Non-pigmented ciliary epithelial cell (primary cell): ENCODE measurements around the gene NBPF20.
"Not testable (repeated sequence)": the region's sequence is repeated elsewhere in the genome, so short reads cannot be mapped to it uniquely, and the experiment has no call there.

Experiments
- DNase-seq: peaks from one replicate; pipeline ENCODE4 v3.0.0-alpha.2; 2010; ENCODE audit warnings: low read depth

NBPF20 gene, protein sequence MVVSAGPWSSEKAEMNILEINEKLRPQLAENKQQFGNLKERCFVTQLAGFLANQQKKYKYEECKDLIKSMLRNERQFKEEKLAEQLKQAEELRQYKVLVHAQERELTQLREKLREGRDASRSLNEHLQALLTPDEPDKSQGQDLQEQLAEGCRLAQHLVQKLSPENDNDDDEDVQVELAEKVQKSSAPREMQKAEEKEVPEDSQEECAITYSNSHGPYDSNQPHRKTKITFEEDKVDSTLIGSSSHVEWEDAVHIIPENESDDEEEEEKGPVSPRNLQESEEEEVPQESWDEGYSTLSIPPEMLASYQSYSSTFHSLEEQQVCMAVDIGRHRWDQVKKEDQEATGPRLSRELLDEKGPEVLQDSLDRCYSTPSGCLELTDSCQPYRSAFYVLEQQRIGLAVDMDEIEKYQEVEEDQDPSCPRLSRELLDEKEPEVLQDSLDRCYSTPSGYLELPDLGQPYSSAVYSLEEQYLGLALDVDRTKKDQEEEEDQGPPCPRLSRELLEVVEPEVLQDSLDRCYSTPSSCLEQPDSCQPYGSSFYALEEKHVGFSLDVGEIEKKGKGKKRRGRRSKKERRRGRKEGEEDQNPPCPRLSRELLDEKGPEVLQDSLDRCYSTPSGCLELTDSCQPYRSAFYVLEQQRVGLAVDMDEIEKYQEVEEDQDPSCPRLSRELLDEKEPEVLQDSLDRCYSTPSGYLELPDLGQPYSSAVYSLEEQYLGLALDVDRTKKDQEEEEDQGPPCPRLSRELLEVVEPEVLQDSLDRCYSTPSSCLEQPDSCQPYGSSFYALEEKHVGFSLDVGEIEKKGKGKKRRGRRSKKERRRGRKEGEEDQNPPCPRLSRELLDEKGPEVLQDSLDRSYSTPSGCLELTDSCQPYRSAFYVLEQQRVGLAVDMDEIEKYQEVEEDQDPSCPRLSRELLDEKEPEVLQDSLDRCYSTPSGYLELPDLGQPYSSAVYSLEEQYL (N-terminal part only)

DNA sequence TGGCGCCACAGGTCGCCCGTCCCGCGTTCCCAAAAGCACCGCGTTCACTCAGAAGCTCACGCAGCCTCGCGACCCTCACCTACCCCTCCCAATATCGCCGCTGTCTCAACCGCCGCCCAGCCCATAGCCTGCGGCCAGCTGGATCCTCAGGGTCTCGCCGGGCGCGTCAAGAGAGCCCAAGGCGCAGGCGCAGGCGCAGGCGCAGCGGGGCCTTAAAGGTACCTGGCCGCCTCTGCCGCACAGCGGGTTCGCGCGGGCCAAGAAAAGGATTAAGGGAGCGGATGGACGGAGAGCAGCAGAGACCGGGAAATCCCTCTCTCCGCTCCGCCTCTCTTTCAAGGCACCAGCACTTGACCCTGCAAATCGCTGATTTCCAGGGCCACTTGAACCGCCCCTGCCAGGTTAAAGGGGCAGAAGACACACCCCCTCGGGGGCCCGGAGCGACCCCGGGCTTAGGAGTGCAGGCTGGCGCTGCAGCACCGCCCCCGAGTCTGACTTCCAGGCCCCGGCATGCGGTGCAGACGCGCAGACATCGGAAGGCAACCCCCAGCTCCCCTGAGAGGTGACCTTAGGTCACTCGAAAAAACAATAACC lies at the start of gene NBPF20:
TSS of gene NBPF20 (minus strand) at position 168 of the 594 bp plus-strand sequence. CDS start 20,331 bp downstream, outside the sequence.
- no peak for DNase-seq

DNA sequence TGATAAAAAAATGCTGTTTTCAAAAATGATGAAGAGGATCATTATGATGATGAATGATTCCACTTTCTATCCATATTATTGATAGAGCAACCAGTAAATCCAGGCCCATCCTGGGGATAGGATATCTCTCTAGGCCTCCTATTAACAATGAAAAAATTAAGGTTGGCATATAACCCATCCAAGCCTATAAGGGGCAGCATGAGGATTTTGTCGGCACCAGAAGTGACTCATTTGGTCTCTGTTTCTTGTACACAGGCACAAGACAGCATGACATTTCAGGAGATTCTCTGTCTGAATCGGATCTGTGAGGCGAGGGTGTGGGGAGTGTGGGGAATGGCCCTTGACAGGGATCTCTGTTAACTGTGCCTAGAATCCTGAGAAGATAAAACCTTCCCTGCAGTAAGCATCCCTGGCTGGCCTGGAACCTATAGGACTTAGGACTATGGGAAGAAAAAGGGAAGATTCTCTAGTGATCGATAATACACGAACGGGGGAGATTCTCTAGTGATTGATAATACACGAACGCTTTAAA lies 49.5 kb upstream of the NBPF20 start:
- DNase-seq, result not testable (repeated sequence)

DNA sequence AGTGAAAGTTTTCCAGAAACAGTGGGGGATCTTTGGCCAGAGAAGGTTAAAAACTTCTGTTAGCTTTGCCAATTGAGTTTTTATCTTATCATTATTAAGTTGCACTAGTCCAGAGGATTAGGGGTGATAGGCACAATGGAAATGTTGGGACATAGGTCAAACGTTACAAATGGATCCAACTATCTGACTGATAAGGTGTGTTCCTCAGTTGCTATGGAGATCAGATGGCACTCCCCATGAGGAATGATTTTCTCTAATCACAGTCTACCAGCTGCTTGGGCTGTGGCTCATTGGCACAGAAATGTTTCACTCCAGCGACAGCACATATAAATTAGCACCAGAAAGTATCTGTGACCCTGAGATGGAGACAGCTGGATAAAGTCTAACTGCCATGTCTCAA lies 47.3 kb upstream of the NBPF20 start:
- DNase-seq, result not testable (repeated sequence)

DNA sequence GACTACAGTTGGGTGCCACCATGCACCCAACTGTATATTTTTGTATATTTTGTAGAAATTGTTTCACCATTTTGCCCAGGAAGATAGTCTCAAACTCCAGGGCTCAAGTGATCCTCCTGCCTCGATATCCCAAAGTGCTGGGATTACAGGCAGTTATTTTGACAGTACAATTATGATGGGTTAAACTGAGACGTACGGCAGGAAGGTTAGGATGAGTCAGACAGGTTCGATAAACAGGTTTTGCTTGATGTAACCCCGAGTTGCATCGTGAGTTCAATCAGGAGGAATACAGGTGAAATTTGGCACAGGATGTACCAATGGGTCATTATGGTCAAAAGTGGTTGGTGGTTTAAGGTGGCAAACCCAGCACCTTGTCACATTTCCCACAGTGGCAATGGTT lies 46.0 kb upstream of the NBPF20 start:
- not testable (repeated sequence) for DNase-seq

DNA sequence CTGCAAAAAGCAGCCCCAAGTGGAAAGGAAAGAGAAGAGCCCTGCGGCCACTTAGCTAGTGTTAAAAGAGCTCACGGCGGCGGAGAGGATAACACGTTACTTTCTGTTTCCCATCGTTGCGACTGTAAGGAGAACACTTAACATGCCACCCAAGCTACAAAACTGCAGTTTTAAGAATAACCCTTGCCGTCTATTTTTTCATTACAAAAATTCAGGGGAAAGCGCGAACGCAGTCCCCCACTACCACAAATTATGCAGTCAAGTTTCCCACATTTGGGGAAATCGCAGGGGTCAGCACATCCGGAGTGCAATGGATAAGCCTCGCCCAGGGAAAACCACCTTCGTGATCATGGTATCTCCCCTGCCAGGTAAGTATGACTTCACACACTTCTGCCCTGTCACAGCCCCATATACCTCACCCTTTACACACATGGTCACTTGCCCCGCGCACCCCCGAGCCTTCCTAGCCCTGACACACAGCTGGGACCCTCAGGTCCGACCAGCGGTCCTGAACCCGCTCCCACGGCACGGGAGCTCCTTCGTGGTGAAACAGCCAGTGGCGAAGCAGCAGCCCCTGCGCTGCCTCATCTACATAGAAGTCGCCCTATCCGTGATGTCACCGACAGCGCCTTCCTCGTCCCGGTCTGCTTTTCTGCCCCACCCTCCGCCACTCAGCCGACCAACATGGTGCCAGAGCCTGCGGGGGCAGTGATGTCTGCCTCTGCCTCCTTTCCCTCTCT lies 40.2 kb upstream of the NBPF20 start:
- DNase-seq, result peak; percentile 84

DNA sequence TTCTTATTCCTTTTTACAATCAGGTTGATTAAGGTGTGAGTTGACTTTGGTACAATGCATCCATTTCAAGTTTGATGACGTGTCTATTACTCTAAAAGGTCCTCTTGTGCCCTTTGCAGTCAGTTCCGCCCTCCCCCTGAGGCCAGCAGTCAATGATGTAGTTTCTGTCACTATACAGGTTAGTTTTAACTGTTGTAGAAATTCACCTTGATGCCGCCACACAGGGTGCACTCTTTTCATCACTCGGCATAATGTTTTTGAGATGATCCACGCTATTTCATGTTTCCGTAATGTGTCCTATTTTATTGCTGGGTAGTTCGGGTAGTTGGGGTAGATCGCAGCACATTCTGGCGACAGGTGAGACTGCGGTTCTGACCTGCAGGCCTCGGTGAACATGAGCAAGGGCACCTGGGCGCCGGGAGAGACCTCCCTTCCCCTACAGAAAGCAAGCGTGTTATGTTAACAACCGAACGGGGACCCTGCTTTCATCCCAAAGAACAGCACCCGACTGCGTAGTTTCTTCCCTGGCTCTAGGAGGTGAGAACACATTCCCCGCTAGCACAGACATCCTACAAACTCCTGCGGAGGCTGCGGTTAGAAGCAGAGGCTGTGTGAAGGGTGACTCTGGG lies 39.4 kb upstream of the NBPF20 start:
- DNase-seq, result not testable (repeated sequence)

DNA sequence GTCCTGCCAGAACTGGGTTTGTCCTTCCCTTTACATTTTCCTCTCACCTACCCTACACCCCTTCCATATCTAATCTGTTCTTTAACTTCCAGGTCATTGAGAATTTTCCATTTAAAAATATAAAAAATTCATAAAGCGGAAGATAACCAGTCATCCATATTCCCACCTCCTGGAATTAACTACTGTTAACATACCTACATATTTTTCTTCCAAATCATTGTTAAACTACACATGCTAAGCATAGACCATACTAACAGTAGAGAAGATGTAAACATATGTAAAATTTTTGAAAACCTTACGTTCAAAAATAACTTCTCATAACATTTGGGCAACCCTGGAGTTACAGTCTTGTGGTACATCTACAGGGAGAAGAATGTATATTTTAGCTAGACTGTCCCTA lies 38.6 kb upstream of the NBPF20 start:
- not testable (repeated sequence) for DNase-seq

DNA sequence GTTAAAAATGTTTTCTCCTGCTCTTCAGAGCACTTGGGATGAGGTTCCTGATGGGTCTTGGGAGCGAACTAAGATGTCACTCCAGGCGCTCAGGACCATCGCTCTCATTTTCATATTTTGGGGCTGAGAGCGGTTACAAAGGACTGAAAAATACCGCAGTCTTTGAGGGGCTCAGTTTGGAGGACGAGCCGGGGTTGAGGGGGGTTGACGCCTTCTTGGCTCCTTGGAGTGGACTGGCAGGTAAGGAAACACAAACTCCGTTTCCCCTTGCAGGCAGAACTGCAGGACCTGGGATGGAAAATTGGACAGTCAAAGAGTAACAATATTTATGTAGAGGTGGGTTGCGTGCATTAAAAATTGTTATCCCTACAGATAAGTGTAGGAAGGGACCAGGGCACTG lies 35.3 kb upstream of the NBPF20 start:
- DNase-seq, result not testable (repeated sequence)

DNA sequence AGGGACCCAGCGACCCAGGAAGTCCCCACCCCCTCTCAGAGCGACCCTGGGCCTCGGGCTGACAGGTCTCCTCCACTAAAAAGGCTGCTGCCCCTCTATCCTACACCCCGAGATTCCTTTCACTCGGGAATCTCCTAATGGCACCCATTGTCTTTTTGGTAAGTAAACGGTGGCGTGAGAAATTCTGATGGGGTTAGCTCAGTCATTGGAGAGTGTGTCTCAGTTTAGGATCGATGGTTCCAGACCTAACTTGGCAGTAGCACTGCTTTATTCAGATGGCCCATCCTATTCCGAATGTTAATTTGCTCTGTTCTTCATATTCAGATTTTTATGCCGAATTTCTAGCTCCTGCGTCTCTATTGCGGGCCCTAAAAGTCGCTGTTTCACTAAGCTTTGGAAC lies 34.6 kb upstream of the NBPF20 start:
- not testable (repeated sequence) for DNase-seq

DNA sequence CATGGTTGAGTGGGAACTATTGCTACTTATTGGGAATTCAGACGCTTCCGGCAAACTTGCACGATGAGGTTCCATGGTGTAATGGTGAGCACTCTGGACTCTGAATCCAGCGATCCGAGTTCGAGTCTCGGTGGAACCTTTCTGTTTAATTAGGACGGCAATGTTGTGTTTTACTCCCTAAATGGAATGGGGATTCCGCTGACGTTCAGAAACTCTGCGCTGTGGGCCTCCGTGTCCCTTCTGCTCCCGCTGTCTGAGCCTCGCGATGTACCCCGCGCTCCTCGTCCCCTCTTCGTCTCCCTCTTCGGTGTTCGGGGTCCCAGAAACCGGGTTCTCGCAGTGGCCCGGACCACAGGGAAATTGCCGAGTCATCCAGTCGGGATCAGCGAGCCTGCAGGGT lies 34.2 kb upstream of the NBPF20 start:
- not testable (repeated sequence) for DNase-seq

DNA sequence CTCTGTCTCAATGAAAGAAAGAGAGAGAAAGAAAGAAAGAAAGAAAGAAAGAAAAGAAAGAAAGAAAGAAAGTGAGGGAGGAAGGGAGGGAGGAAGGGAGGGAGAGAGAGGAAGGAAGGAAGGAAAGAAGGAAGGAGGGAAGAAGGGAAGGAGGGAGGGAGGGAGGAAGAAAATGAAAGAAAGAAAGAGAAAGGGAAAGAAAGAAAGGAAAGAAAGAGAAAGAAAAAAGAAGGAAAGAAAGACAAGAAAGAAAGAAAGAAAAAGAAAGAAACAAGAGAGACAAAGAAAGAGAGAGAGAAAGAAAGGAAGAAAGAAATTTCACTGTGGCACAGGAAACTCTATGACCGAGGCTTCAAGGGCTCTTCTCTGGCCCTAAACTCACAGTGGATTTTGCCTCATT lies 33.7 kb upstream of the NBPF20 start:
- DNase-seq, result not testable (repeated sequence)

DNA sequence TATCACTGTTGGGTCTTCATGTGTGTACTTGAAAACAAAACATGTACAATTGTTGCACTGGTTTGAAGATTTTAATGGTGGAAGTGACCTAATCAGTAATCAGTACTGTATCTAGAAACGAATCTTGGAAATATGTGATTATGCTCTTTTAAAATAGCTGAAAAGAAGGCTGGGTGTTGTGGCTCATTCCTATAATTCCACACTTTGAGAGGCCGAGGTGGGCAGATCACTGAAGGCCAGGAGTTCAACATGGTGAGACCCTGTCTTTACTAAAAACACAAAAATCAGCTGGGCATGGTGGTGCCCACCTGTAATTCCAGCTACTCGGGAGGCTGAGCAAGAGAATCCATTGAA lies 29.4 kb upstream of the NBPF20 start:
- not testable (repeated sequence) for DNase-seq

DNA sequence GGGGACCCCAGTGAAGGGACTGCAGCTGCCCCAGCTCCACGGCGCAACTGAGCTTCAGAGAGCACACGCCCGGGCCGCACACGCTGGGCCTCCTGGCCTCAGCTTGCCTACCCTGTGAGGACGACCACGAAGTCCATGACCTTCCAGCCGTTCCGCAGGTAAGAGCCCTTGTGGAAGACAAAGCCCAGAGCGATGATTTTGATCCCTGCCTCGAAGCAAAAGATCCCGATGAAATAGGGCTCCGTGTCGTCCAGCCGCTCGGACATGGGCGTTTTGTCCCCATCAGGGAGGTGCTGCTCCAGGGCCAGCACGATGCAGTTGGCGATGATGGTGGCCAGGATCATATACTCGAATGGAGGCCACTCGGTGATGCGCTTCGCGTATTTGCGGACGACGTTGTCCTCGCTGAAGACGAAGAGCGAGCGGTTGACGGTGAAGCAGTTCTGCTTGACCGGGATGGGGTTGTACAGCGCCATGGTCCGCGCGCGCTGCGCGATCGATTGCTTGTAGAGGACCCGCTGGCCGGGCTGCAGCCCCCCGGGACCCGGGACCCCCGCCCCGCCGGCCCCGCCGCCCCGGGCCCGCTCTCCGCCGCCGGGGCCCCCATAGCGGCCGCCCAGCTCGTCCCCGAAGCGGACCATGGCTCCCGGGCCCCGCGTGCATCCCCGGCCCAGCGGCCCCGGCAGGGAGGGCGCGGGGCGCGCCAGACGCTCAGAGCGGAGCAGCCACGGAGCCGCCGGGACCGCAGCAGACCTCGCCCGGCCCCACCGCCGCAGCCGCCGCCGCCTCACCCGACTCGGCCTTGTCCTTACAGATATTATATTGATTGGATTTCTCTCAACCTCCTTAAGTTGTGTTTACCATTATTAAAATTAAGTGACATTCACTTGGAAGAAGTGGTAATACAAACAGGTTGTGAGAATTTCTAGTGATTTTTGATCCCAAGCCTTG lies 28.7 kb upstream of the NBPF20 start:
- not testable (repeated sequence) for DNase-seq

DNA sequence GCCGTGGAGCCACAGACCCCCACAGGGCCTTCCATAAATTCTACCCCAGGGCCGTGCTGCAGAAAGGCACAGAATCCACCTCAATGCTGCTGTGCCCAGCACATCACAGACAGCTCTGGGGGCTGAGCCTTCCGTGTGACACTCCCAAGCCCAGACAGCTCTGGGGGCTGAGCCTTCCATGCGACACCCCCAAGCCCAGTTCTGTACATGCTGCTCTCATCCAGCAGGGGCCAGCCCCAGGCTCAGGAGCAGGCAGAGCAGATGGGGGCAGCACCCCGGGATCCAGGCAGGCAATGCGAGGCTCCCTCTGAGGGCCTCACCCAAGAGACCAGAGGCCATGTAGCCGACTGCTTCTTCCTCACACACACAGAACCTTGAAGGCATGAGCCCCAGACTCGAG lies 27.1 kb upstream of the NBPF20 start:
- DNase-seq, result not testable (repeated sequence)

DNA sequence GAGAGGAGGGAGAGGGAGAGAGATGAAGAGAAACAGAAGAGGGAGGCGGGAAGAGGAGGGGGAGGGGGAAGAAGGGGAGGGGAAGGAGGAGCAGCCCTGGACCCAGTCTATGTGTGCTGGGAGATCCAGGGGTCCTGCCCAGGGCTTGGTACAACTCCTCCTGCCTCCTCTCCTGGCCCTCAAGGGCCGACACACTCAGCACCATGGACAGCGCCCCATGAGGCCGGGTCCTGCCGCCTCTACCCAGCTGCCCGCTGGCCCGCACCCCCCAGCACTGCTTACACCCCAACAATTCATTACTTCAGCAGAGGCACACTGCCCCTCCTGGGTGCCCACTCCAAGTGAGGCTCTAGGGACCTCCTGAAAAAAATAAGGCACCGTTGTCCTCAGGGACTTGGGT lies 26.5 kb upstream of the NBPF20 start:
- not testable (repeated sequence) for DNase-seq

DNA sequence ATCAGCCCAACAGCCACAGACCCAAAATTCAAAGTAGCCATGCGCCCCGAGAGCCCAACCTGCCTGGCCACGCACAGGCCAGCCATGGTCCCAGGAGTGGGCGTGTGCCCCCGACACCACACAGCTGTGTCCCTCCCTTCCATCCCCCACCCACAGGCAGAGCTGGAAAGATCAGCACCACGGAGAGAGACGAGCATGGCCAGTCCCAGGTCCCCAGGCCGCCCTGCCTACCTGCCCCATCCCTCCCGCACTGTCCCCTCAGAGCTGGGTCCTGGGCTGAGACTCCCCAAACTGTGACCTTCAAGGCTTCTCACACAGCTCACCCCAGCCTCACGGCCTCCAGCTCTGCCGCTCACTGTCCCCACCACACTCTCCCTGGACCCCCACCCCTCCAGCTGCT lies 19.8 kb upstream of the NBPF20 start:
- DNase-seq, result not testable (repeated sequence)

DNA sequence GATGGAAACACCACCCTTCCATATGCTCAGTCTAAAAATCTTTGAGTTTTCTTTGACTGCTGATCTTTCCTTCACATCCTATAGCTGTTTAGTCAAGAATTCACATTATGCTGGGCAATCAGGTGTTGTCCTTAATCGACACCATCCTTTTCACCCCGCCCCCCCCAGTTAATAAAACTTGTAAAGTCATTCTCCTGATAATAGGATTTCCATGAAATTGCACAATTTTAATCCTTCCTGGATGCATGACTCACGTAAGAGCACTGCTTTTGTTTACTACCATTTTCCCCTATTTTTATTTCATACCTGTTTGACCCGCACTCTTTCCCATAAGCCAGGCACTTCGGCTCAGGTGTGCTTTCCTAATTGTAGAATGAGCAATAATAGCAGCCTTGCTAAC lies 16.9 kb upstream of the NBPF20 start:
- DNase-seq, result not testable (repeated sequence)

DNA sequence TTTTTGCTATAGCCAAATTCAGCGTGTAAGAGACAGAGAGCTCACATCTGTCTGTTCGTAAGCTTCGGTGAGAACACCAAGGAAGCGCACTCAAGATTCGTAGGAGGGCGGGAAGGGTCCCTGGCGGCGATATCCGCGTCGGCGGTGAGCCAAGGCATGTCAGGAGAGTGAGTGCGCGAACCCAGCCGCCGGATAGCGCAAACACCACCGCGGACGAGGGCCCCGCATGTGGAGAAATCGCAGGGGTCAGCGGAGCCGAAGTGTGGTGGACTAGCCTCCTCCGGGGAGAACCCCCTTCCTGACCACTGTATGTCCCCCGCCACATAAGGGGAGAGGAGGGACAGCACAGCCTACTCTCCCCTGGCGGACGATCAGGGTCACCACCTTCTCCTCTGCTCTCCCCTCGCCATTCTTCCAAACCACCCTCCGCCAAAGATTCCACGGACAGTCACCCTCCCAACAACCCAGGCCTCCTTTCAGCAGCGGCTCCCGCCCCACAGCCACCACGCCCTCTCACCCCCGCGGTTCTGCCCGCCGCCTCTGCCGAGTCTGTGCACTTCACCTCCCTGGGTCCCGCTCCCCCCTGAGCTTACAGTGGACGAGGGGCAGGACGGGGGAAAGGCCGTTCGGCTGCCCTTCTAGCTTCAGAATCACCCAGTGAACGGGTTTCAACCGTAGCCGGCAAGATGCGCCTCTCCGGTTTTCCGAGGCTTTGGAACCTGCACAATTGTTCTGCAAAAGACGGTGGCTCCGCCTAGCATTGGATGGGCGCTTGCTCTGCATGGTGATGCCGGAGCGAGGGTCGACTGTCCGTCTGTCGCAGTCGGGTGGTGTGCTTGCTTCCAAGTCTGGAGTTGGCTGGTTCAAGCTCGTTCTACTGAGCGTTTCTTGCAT lies 6.2 kb upstream of the NBPF20 start:
- not testable (repeated sequence) for DNase-seq

DNA sequence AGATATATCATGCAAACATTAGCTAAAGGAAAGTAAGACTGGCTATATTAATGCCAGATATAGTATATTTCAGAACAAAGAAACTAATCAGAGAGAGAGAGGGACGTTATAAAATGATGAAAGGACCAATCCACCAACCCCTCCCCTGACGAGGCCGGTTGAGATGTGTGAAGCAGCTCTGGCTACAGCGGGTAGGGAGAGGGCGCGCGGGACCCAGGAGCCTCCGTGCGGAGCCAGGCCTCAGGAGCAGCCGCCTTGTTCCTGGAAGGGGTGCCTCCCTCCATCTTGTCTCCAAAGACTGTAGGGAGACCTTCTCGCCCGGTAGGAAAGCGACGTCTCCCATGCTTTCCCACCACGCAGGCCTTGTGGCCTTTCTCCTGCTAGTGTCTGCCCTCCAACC lies 5.4 kb upstream of the NBPF20 start:
- DNase-seq, result not testable (repeated sequence)
